H9 (cell line): ENCODE results near the gene IRS2. TPM values are rescaled to one million over a fixed set of nuclear protein-coding genes. Genes with fewer than 3 reads are reported as not detected.

Source experiments
- DNase-seq: peaks from one replicate; pipeline ENCODE4 v3.0.0-alpha.2; 2017
- H2AFZ ChIP-seq: one replicate; pipeline ENCODE4 v1.6.1; 2013; ENCODE audit warnings: mild to moderate bottlenecking, low read length, control low read depth, moderate library complexity
- H2AK5ac ChIP-seq: 2 replicates; pipeline ENCODE4 v1.6.1; 2013; ENCODE audit warnings: low read length, control low read depth, mixed read lengths; ENCODE audit not compliant: insufficient read length
- H2BK120ac ChIP-seq: one replicate; pipeline ENCODE4 v1.6.1; 2013; ENCODE audit warnings: low read depth, mild to moderate bottlenecking, low read length, control low read depth, inconsistent platforms; ENCODE audit not compliant: poor library complexity, severe bottlenecking
- H2BK12ac ChIP-seq: 2 replicates; pipeline ENCODE4 v1.6.1; 2013; ENCODE audit warnings: low read length, control low read depth, mixed read lengths, low read depth; ENCODE audit not compliant: insufficient read length
- H2BK15ac ChIP-seq: 2 replicates; pipeline ENCODE4 v1.6.1; 2013; ENCODE audit warnings: low read depth, low read length, control low read depth
- H2BK20ac ChIP-seq: one replicate; pipeline ENCODE4 v1.6.1; 2013; ENCODE audit warnings: low read depth, mild to moderate bottlenecking, low read length, control low read depth, inconsistent platforms; ENCODE audit not compliant: poor library complexity, severe bottlenecking
- H2BK5ac ChIP-seq: 2 replicates; pipeline ENCODE4 v1.6.1; 2013; ENCODE audit warnings: low read length, control low read depth, mixed read lengths; ENCODE audit not compliant: insufficient read length
- H3K14ac ChIP-seq: 2 replicates; pipeline ENCODE4 v1.6.1; 2013; ENCODE audit warnings: low read length, control low read depth; ENCODE audit not compliant: insufficient read depth
- H3K18ac ChIP-seq: 2 replicates; pipeline ENCODE4 v1.6.1; 2013; ENCODE audit warnings: low read depth, mild to moderate bottlenecking, mixed read lengths, low read length, control low read depth; ENCODE audit not compliant: insufficient read length
- H3K23ac ChIP-seq: 2 replicates; pipeline ENCODE4 v1.6.1; 2013; ENCODE audit warnings: low read length, control low read depth, mixed read lengths, low read depth; ENCODE audit not compliant: insufficient read length
- H3K23me2 ChIP-seq: 2 replicates; pipeline ENCODE4 v1.6.1; 2013; ENCODE audit warnings: low read depth, mild to moderate bottlenecking, mixed read lengths, low read length, control low read depth; ENCODE audit not compliant: insufficient read length, poor library complexity, severe bottlenecking
- H3K27ac ChIP-seq: 2 replicates; pipeline ENCODE4 v1.5.1; 2013; ENCODE audit warnings: low read length, control low read depth, mixed read lengths, low read depth; ENCODE audit not compliant: insufficient read length
- H3K27me3 ChIP-seq: 2 replicates; pipeline ENCODE4 v1.6.1; 2013; ENCODE audit warnings: low read length, control low read depth, inconsistent platforms; ENCODE audit not compliant: insufficient read depth
- H3K4ac ChIP-seq: 2 replicates; pipeline ENCODE4 v1.6.1; 2013; ENCODE audit warnings: low read depth, mild to moderate bottlenecking, control low read depth, inconsistent platforms, low read length, moderate library complexity
- H3K4me1 ChIP-seq: 2 replicates; pipeline ENCODE4 v1.6.1; 2013; ENCODE audit warnings: low read length, control low read depth, inconsistent platforms; ENCODE audit not compliant: insufficient read depth
- H3K4me2 ChIP-seq: 2 replicates; pipeline ENCODE4 v1.6.1; 2013; ENCODE audit warnings: low read length, control low read depth, mixed read lengths; ENCODE audit not compliant: insufficient read length, insufficient read depth
- H3K56ac ChIP-seq: 2 replicates; pipeline ENCODE4 v1.6.1; 2013; ENCODE audit warnings: low read depth, mild to moderate bottlenecking, mixed read lengths, low read length, control low read depth; ENCODE audit not compliant: insufficient read length
- H3K79me1 ChIP-seq: 2 replicates; pipeline ENCODE4 v1.6.1; 2013; ENCODE audit warnings: low read depth, mild to moderate bottlenecking, moderate library complexity, low read length, control low read depth, inconsistent platforms; ENCODE audit not compliant: insufficient read depth, poor library complexity, severe bottlenecking
- H3K79me2 ChIP-seq: 2 replicates; pipeline ENCODE4 v1.6.1; 2013; ENCODE audit warnings: low read length, control low read depth, inconsistent platforms; ENCODE audit not compliant: insufficient read depth
- H3K9ac ChIP-seq: 2 replicates; pipeline ENCODE4 v1.6.1; 2013; ENCODE audit warnings: low read length, control low read depth, mixed read lengths; ENCODE audit not compliant: insufficient read length; ENCODE audit errors: extremely low read depth
- H3K9me3 ChIP-seq: one replicate; pipeline ENCODE4 v1.6.1; 2013; ENCODE audit warnings: low read depth, low read length, inconsistent platforms; ENCODE audit not compliant: control insufficient read depth
- H3T11ph ChIP-seq: one replicate; pipeline ENCODE4 v1.6.1; 2013; ENCODE audit warnings: mild to moderate bottlenecking, low read length, control low read depth, inconsistent platforms
- H4K20me1 ChIP-seq: one replicate; pipeline ENCODE4 v1.6.1; 2013; ENCODE audit not compliant: control insufficient read depth, insufficient read length, insufficient read depth
- H4K5ac ChIP-seq: 2 replicates; pipeline ENCODE4 v1.6.1; 2013; ENCODE audit warnings: low read depth, mild to moderate bottlenecking, mixed read lengths, low read length, control low read depth; ENCODE audit not compliant: insufficient read length
- H4K8ac ChIP-seq: replicated peaks from 2 replicates; pipeline ENCODE4 v1.6.1; 2013; ENCODE audit warnings: low read length, control low read depth, mixed read lengths, low read depth; ENCODE audit not compliant: insufficient read length
- H4K91ac ChIP-seq: 2 replicates; pipeline ENCODE4 v1.6.1; 2013; ENCODE audit warnings: low read depth, mild to moderate bottlenecking, moderate library complexity, mixed read lengths, low read length, control low read depth; ENCODE audit not compliant: insufficient read length
- H3K27ac Mint-ChIP-seq, 3 experiments: 2 replicates in 2 of 3; 3 replicates in 1 of 3; pipeline ENCODE4 v1.8.0; 2020 to 2021; ENCODE audit warnings: mixed read lengths in 3 of 3, mild to moderate bottlenecking in 1 of 3, moderate library complexity in 1 of 3
- H3K27me3 Mint-ChIP-seq: 2 replicates; pipeline ENCODE4 v1.8.0; 2021; ENCODE audit warnings: low read depth, mild to moderate bottlenecking, moderate library complexity, mixed read lengths
- H3K36me3 Mint-ChIP-seq, 3 experiments: 2 replicates in 2 of 3; 3 replicates in 1 of 3; pipeline ENCODE4 v1.8.0; 2020 to 2021; ENCODE audit warnings: low read depth in 3 of 3, mixed read lengths in 3 of 3; ENCODE audit not compliant: insufficient read depth in 1 of 3
- H3K4me1 Mint-ChIP-seq, 2 experiments: 2 replicates each; pipeline ENCODE4 v1.8.0; 2020; ENCODE audit warnings: mixed read lengths in 2 of 2
- H3K4me3 Mint-ChIP-seq, 2 experiments: 2 replicates in 1 of 2; 3 replicates in 1 of 2; pipeline ENCODE4 v1.8.0; 2020 to 2021; ENCODE audit warnings: mild to moderate bottlenecking in 2 of 2, mixed read lengths in 2 of 2, moderate library complexity in 1 of 2
- H3K9me3 Mint-ChIP-seq, 2 experiments: 2 replicates in 1 of 2; 3 replicates in 1 of 2; pipeline ENCODE4 v1.8.0; 2020; ENCODE audit warnings: mild to moderate bottlenecking in 2 of 2, mixed read lengths in 2 of 2, moderate library complexity in 1 of 2
- WGBS: extraction: QIAGEN DNeasy Blood & Tissue Kit; methylation state at CpG from one replicate; pipeline ENCODE4 v1.1.7; 2013; ENCODE audit warnings: missing lambda C conversion rate, low lambda C conversion rate, mixed read lengths; ENCODE audit not compliant: insufficient read length; ENCODE audit errors: extremely low coverage; 5-methylcytosine and 5-hydroxymethylcytosine counted together
- total RNA-seq: library from RNA; stranded (reverse); gene quantifications from 2 replicates; pipeline ENCODE4 v1.2.1, GENCODE V29; 2021
- TF ChIP-seq, protein P1 (sequence below): fragments of 200-600 bp; sonication (generic); conservative IDR thresholded peaks from 3 replicates; pipeline ENCODE4 v1.8.0; 2021; ENCODE audit warnings: antibody characterized with exemption, mild to moderate bottlenecking

IRS2 gene
- total RNA-seq, 1 experiment from 2014 or later: 10.1 TPM

DNA sequence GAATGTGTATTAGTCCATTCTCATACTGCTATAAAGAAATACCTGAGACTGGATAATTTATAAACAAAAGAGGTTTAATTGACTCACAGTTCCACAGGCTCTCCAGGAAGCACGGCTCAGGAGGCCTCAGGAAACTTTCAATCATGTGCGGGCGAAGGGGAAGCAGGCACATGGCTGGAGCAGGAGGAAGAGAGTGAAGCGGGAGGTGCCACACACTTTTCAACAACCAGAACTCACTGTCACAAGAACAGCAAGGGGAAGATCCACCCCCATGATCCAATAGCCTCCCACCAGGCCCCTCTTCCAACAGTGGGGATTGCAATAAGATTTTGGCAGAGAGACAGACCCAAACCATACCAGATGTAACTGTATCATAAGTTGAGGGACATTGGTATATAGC is 72.7 kb downstream of the IRS2 start:
- Mint-ChIP-seq H3K4me3 (no peak overlapping the region), H3K9me3 (peaks cover 3 to 9% of the 10 kb centered on the region in 2 experiments; a peak in 4 of 5 replicates)
- no peak overlapping the region for H3K9ac ChIP-seq

More for the DNA sequence above, 72.7 kb downstream of the IRS2 start:
- Histone ChIP-seq H3K4me2 (no peak overlapping the region), H4K8ac (no peak overlapping the region), H3T11ph (no peak overlapping the region), H3K23me2 (no peaks in the 10 kb centered on the region), H3K23ac (no peak overlapping the region), H3K56ac (no peak overlapping the region), H2BK12ac (no peak overlapping the region), H3K4me1 (no peaks in the 10 kb centered on the region), H3K4ac (no peak overlapping the region), H3K9me3 (no peaks in the 10 kb centered on the region), H2AFZ (no peak overlapping the region), H3K14ac (no peak overlapping the region), H2AK5ac (no peak overlapping the region), H2BK120ac (no peak overlapping the region), H4K20me1 (no peaks in the 10 kb centered on the region), H3K79me1 (no peaks in the 10 kb centered on the region), H4K5ac (no peak overlapping the region), H3K18ac (no peak overlapping the region), H3K27ac (no peak overlapping the region), H3K79me2 (no peaks in the 10 kb centered on the region), H2BK20ac (no peak overlapping the region), H2BK5ac (no peak overlapping the region), H4K91ac (no peak overlapping the region), H3K27me3 (no peaks in the 10 kb centered on the region), H2BK15ac (no peak overlapping the region)
- whole genome bisulfite sequencing: no CpG with 5 or more reads among the region's 4 CpGs
- peaks cover 0 to 5% (median 0%) of the 10 kb centered on the region in 3 experiments; a peak in 1 of 7 replicates for H3K36me3 Mint-ChIP-seq
- TF ChIP-seq, protein P1, sequence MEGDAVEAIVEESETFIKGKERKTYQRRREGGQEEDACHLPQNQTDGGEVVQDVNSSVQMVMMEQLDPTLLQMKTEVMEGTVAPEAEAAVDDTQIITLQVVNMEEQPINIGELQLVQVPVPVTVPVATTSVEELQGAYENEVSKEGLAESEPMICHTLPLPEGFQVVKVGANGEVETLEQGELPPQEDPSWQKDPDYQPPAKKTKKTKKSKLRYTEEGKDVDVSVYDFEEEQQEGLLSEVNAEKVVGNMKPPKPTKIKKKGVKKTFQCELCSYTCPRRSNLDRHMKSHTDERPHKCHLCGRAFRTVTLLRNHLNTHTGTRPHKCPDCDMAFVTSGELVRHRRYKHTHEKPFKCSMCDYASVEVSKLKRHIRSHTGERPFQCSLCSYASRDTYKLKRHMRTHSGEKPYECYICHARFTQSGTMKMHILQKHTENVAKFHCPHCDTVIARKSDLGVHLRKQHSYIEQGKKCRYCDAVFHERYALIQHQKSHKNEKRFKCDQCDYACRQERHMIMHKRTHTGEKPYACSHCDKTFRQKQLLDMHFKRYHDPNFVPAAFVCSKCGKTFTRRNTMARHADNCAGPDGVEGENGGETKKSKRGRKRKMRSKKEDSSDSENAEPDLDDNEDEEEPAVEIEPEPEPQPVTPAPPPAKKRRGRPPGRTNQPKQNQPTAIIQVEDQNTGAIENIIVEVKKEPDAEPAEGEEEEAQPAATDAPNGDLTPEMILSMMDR: no peak
- no peaks in the 10 kb centered on the region for H3K27me3 Mint-ChIP-seq
- no peak overlapping the region; a peak in 1 of 7 replicates for H3K27ac Mint-ChIP-seq
- DNase-seq: no peak
- H3K4me1 Mint-ChIP-seq: peaks cover 6 to 7% of the 10 kb centered on the region in 2 experiments
